A204.1 (cell line): ENCODE measurements around the gene OTOP1.
"Not testable (repeated sequence)": the region's sequence is repeated elsewhere in the genome, so short reads cannot be mapped to it uniquely, and the experiment has no call there.

ENCODE experiments used
- FAIRE-seq: peaks from 2 replicates; lab custom pipeline; 2012; peaks lifted over from hg19 to GRCh38; lab: Jason Lieb, UNC

Gene OTOP1

GRCh38 chr4:4228356-4228668 is 1.6 kb upstream of the OTOP1 start:
- no peak for FAIRE-seq

- FAIRE-seq: no peak
Measured at GRCh38 chr4:4227510-4228355, 1.0 kb upstream of the OTOP1 start.

- FAIRE-seq: no peak
Measured at GRCh38 chr4:4225915-4226605, 669 bp downstream of the OTOP1 start.

GRCh38 chr4:4217113-4217512 is 9.6 kb downstream of the OTOP1 start:
- no peak for FAIRE-seq

- FAIRE-seq: no peak
Measured at GRCh38 chr4:4216648-4217047, 10.1 kb downstream of the OTOP1 start.

GRCh38 chr4:4213674-4214073 is 13.1 kb downstream of the OTOP1 start:
- not testable (repeated sequence) for FAIRE-seq

GRCh38 chr4:4206204-4206603 is 20.5 kb downstream of the OTOP1 start:
- FAIRE-seq: no peak

GRCh38 chr4:4204401-4204745 is 22.4 kb downstream of the OTOP1 start:
- no peak for FAIRE-seq

GRCh38 chr4:4203688-4204400 is 22.9 kb downstream of the OTOP1 start:
- FAIRE-seq: no peak

- FAIRE-seq: no peak
Measured at GRCh38 chr4:4202510-4202909, 24.2 kb downstream of the OTOP1 start.

GRCh38 chr4:4200624-4201023 is 26.1 kb downstream of the OTOP1 start:
- no peak for FAIRE-seq

GRCh38 chr4:4195354-4195753 is 31.4 kb downstream of the OTOP1 start:
- FAIRE-seq: no peak

GRCh38 chr4:4188557-4188956 is 38.2 kb downstream of the OTOP1 start:
- FAIRE-seq: not testable (repeated sequence)

- FAIRE-seq: no peak
Measured at GRCh38 chr4:4185528-4185927, 41.2 kb downstream of the OTOP1 start.

GRCh38 chr4:4182835-4183568 is 43.7 kb downstream of the OTOP1 start:
- no peak for FAIRE-seq

GRCh38 chr4:4170596-4171150 is 56.1 kb downstream of the OTOP1 start:
- FAIRE-seq: no peak

GRCh38 chr4:4167981-4168780 is 58.5 kb downstream of the OTOP1 start:
- not testable (repeated sequence) for FAIRE-seq

GRCh38 chr4:4166986-4167385 is 59.7 kb downstream of the OTOP1 start:
- FAIRE-seq: not testable (repeated sequence)

- not testable (repeated sequence) for FAIRE-seq
Measured at GRCh38 chr4:4165701-4166392, 60.9 kb downstream of the OTOP1 start.

- FAIRE-seq: not testable (repeated sequence)
Measured at GRCh38 chr4:4164532-4165173, 62.1 kb downstream of the OTOP1 start.
